GM18498 (cell line): ENCODE measurements around the gene OPA1.

Source experiments
- ATAC-seq: cut with Tn5 transposase; IDR thresholded peaks from one replicate; pipeline ENCODE4 v1.9.1; 2021; ENCODE audit warnings: mild to moderate bottlenecking, moderate library complexity; ENCODE audit not compliant: unreplicated experiment

Gene OPA1

GRCh38 chr3:193592841-193593667, at the start of gene OPA1:
OPA1 (plus strand) TSS chr3:193593208; CDS start chr3:193593378, 170 bp downstream.
- peak; percentile 99 for ATAC-seq

GRCh38 chr3:193544289-193544688, 48.7 kb upstream of the OPA1 start:
- no peak for ATAC-seq

- ATAC-seq = no peak
Observed at GRCh38 chr3:193545304-193545703, 47.7 kb upstream of the OPA1 start.

GRCh38 chr3:193546129-193546528, 46.9 kb upstream of the OPA1 start:
- no peak for ATAC-seq

GRCh38 chr3:193548406-193548805, 44.6 kb upstream of the OPA1 start:
- no peak for ATAC-seq

- ATAC-seq = no peak
Observed at GRCh38 chr3:193552923-193553322, 40.1 kb upstream of the OPA1 start.

- no peak for ATAC-seq
Observed at GRCh38 chr3:193553586-193553985, 39.4 kb upstream of the OPA1 start.

GRCh38 chr3:193554811-193555210, 38.2 kb upstream of the OPA1 start, which contains the start of gene ATP13A4:
ATP13A4 (minus strand) TSS chr3:193554895; CDS start chr3:193554799, 96 bp downstream.
- no peak for ATAC-seq

- no peak for ATAC-seq
Observed at GRCh38 chr3:193556841-193557240, 36.2 kb upstream of the OPA1 start.

- ATAC-seq = no peak
Observed at GRCh38 chr3:193559100-193559499, 33.9 kb upstream of the OPA1 start.

GRCh38 chr3:193560091-193560490, 32.9 kb upstream of the OPA1 start:
- no peak for ATAC-seq

- no peak for ATAC-seq
Observed at GRCh38 chr3:193560870-193561269, 32.1 kb upstream of the OPA1 start.

GRCh38 chr3:193563426-193563825, 29.6 kb upstream of the OPA1 start:
- no peak for ATAC-seq

GRCh38 chr3:193564012-193564411, 29.0 kb upstream of the OPA1 start:
- ATAC-seq = peak; percentile 47

- no peak for ATAC-seq
Observed at GRCh38 chr3:193569119-193569518, 23.9 kb upstream of the OPA1 start.

GRCh38 chr3:193572426-193572908, 20.5 kb upstream of the OPA1 start:
- ATAC-seq = peak; percentile 87

GRCh38 chr3:193573403-193574191, 19.4 kb upstream of the OPA1 start:
- ATAC-seq = no peak

- no peak for ATAC-seq
Observed at GRCh38 chr3:193574488-193575070, 18.4 kb upstream of the OPA1 start.

- no peak for ATAC-seq
Observed at GRCh38 chr3:193585530-193585929, 7.5 kb upstream of the OPA1 start.

- ATAC-seq = no peak
Observed at GRCh38 chr3:193586526-193586925, 6.5 kb upstream of the OPA1 start.

GRCh38 chr3:193589129-193589528, 3.9 kb upstream of the OPA1 start:
- no peak for ATAC-seq
